ENCODE measurements around the gene PTGFRN. TPM values are rescaled to one million over a fixed set of nuclear protein-coding genes. Genes with fewer than 3 reads are reported as not detected.

The PTGFRN gene
- total and polyA plus RNA-seq, 2 experiments from 2014 or later: 17.4 to 32.7 TPM

- H3K4me3 Mint-ChIP-seq: no peak overlapping the region
- peaks cover 4% of the 10 kb centered on the region; the same call in 2 of the 3 replicates for H3K4me1 Mint-ChIP-seq
- no peak overlapping the region for H3K4me3 ChIP-seq
- H3K79me2 ChIP-seq (replicated peaks; ENCODE audit: insufficient read depth): peaks cover 63% of the 10 kb centered on the region
- H3K4me2 ChIP-seq: no peak overlapping the region
- no peak for TF ChIP-seq EZH2phosphoT487 (IDR thresholded peaks at IDR 0.05; ENCODE audit: unreplicated experiment)
- TF ChIP-seq, protein P1, sequence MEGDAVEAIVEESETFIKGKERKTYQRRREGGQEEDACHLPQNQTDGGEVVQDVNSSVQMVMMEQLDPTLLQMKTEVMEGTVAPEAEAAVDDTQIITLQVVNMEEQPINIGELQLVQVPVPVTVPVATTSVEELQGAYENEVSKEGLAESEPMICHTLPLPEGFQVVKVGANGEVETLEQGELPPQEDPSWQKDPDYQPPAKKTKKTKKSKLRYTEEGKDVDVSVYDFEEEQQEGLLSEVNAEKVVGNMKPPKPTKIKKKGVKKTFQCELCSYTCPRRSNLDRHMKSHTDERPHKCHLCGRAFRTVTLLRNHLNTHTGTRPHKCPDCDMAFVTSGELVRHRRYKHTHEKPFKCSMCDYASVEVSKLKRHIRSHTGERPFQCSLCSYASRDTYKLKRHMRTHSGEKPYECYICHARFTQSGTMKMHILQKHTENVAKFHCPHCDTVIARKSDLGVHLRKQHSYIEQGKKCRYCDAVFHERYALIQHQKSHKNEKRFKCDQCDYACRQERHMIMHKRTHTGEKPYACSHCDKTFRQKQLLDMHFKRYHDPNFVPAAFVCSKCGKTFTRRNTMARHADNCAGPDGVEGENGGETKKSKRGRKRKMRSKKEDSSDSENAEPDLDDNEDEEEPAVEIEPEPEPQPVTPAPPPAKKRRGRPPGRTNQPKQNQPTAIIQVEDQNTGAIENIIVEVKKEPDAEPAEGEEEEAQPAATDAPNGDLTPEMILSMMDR (conservative IDR thresholded peaks at IDR 0.05; ENCODE audit: low read depth in 2 of 2): no peak
- H3K27me3 ChIP-seq (ENCODE audit: insufficient read depth): no peaks in the 10 kb centered on the region
- H3K9me2 ChIP-seq (ENCODE audit: insufficient read depth): no peaks in the 10 kb centered on the region
- DNase-seq (ENCODE audit: low spot score) (no peak), ATAC-seq (no peak)
- H3K36me3 ChIP-seq (ENCODE audit: insufficient read depth): no peaks in the 10 kb centered on the region
- H3K27ac Mint-ChIP-seq: no peak overlapping the region
- H3K27ac ChIP-seq (ENCODE audit: low read depth): no peak overlapping the region
- no peaks in the 10 kb centered on the region for H3K36me3 Mint-ChIP-seq (ENCODE audit: low read depth)
- H3K27me3 Mint-ChIP-seq (ENCODE audit: insufficient read depth, low read depth, poor library complexity): peaks cover 3% of the 10 kb centered on the region
- no peaks in the 10 kb centered on the region for H3F3A ChIP-seq (replicated peaks; ENCODE audit: low read depth)
- no peak overlapping the region for H2AFZ ChIP-seq
- no peaks in the 10 kb centered on the region for H3K9me3 Mint-ChIP-seq
- 0 out of 2 replicates have a peak, but pooled peaks cover 5% of the 10 kb centered on the region for H3K4me1 ChIP-seq (ENCODE audit: insufficient read depth)
- peaks cover 7% of the 10 kb centered on the region for H4K20me1 ChIP-seq (replicated peaks; ENCODE audit: insufficient read depth)
Observed at GRCh38 chr1:116921937-116922336, 12.2 kb downstream of the PTGFRN start.

DNA sequence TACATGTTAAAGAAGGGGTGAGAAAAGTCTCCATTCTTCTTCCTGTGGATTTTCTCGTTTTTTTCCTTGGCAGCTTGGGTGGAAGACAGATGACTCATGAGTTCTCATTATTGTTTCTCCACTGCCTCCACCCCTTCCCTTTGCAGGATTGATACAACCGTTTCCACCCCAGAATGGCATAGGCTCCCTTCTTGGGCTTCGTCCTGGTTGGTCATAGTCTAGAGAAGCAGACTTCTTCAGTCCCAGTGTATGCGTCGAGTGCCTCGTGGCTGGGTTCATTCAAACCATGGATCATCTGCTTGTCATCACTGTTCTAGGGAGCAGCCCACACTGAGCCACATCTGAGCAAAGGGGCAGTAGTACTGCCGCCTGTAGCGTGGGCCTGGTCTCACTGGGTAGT, 13.7 kb downstream of the PTGFRN start:
- H3K4me3 Mint-ChIP-seq: no peak overlapping the region
- H4K20me1 ChIP-seq (replicated peaks; ENCODE audit: insufficient read depth): peaks cover 5% of the 10 kb centered on the region
- no peak overlapping the region for H3K4me3 ChIP-seq
- no peak overlapping the region for H2AFZ ChIP-seq
- peaks cover 63% of the 10 kb centered on the region for H3K79me2 ChIP-seq (replicated peaks; ENCODE audit: insufficient read depth)
- no peak overlapping the region for H3K27ac ChIP-seq (ENCODE audit: low read depth)
- peaks cover 4% of the 10 kb centered on the region; the same call in 2 of the 3 replicates for H3K4me1 Mint-ChIP-seq
- no peak for TF ChIP-seq ZNF114 (CRISPR knock-in tag; IDR thresholded peaks at IDR 0.05)
- no peak for TF ChIP-seq JUNB (IDR thresholded peaks at IDR 0.05; ENCODE audit: unreplicated experiment)
- TF ChIP-seq, protein P2, sequence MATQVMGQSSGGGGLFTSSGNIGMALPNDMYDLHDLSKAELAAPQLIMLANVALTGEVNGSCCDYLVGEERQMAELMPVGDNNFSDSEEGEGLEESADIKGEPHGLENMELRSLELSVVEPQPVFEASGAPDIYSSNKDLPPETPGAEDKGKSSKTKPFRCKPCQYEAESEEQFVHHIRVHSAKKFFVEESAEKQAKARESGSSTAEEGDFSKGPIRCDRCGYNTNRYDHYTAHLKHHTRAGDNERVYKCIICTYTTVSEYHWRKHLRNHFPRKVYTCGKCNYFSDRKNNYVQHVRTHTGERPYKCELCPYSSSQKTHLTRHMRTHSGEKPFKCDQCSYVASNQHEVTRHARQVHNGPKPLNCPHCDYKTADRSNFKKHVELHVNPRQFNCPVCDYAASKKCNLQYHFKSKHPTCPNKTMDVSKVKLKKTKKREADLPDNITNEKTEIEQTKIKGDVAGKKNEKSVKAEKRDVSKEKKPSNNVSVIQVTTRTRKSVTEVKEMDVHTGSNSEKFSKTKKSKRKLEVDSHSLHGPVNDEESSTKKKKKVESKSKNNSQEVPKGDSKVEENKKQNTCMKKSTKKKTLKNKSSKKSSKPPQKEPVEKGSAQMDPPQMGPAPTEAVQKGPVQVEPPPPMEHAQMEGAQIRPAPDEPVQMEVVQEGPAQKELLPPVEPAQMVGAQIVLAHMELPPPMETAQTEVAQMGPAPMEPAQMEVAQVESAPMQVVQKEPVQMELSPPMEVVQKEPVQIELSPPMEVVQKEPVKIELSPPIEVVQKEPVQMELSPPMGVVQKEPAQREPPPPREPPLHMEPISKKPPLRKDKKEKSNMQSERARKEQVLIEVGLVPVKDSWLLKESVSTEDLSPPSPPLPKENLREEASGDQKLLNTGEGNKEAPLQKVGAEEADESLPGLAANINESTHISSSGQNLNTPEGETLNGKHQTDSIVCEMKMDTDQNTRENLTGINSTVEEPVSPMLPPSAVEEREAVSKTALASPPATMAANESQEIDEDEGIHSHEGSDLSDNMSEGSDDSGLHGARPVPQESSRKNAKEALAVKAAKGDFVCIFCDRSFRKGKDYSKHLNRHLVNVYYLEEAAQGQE (IDR thresholded peaks at IDR 0.05; ENCODE audit: unreplicated experiment): no peak
- no peak for TF ChIP-seq NANOG (IDR thresholded peaks at IDR 0.05; ENCODE audit: borderline replicate concordance)
- TF ChIP-seq, protein P3, sequence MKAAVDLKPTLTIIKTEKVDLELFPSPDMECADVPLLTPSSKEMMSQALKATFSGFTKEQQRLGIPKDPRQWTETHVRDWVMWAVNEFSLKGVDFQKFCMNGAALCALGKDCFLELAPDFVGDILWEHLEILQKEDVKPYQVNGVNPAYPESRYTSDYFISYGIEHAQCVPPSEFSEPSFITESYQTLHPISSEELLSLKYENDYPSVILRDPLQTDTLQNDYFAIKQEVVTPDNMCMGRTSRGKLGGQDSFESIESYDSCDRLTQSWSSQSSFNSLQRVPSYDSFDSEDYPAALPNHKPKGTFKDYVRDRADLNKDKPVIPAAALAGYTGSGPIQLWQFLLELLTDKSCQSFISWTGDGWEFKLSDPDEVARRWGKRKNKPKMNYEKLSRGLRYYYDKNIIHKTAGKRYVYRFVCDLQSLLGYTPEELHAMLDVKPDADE (IDR thresholded peaks at IDR 0.05): no peak
- no peak for TF ChIP-seq EZH2 (IDR thresholded peaks at IDR 0.05; ENCODE audit: low read depth, unreplicated experiment)
- TF ChIP-seq, protein P1 (conservative IDR thresholded peaks at IDR 0.05; ENCODE audit: low read depth in 2 of 2): no peak
- no peak for TF ChIP-seq STAT1 (IDR thresholded peaks at IDR 0.05; ENCODE audit: unreplicated experiment)
- TF ChIP-seq POLR2AphosphoS5 (IDR thresholded peaks at IDR 0.05; ENCODE audit: low read depth): no peak
- no peak for TF ChIP-seq ZNF331 (CRISPR knock-in tag; IDR thresholded peaks at IDR 0.05; ENCODE audit: low read depth)
- no peak for TF ChIP-seq EZH2phosphoT487 (IDR thresholded peaks at IDR 0.05; ENCODE audit: unreplicated experiment)
- peaks cover 3% of the 10 kb centered on the region for H3K27me3 Mint-ChIP-seq (ENCODE audit: insufficient read depth, low read depth, poor library complexity)
- ATAC-seq (no peak), DNase-seq (ENCODE audit: low spot score) (no peak)
- no peaks in the 10 kb centered on the region for H3F3A ChIP-seq (replicated peaks; ENCODE audit: low read depth)
- no peaks in the 10 kb centered on the region for H3K36me3 ChIP-seq (ENCODE audit: insufficient read depth)
- H3K36me3 Mint-ChIP-seq (ENCODE audit: low read depth): no peaks in the 10 kb centered on the region
- no peak overlapping the region for H3K4me2 ChIP-seq
- no peaks in the 10 kb centered on the region for H3K9me3 Mint-ChIP-seq
- H3K27me3 ChIP-seq (ENCODE audit: insufficient read depth): no peaks in the 10 kb centered on the region
- peaks cover 12% of the 10 kb centered on the region; the same call in 1 of the 2 replicates for H3K4me1 ChIP-seq (ENCODE audit: insufficient read depth)
- H3K27ac Mint-ChIP-seq: 0 out of 2 replicates have a peak overlapping the region, but pooled peaks have one; percentile 65
- H3K9me2 ChIP-seq (ENCODE audit: insufficient read depth): no peaks in the 10 kb centered on the region
